Measurements from ENCODE around the gene ITGBL1.

The ITGBL1 gene

DNA sequence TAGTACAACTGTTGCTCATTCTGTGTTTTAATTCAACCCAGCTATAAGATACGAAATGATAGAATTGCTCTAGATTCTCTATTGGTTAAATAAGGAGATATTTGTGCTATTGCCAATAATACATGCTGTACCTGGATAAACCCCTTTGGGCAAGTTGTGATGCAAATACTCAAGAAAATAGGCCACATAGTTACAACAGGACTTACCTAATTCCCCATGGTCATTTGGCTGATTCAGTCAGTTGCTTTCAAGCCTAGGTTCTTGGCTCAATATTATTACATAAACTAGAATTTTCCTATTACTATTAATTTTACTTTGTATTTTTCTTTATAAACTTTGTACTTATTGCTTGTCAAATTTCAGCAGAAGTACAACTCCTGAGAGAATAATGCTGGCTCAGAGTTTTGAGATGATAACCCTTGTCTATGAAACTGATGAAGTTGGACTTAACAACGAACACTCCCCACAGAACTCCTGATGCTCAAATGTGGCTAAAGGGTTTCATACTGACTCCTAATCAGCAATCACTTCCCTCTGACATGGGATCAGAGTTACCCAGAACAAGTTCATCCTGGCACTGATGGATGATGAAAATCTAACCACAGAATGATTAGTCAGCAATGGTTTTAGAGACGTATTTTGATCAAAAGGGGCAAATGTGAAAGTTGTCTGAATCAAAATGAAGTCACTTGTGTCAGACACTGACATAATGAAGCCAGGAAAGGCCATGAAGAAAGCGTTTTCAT, 221.1 kb downstream of the ITGBL1 start:
- DNase-seq (ENCODE audit: low spot score in 2 of 2) = no peak
- no peak overlapping the region for H3K4me3 Mint-ChIP-seq
- H3K27ac Mint-ChIP-seq (ENCODE audit: low read depth) = no peak overlapping the region
- H3K4me1 Mint-ChIP-seq = no peaks in the 10 kb centered on the region
- H3K36me3 Mint-ChIP-seq (ENCODE audit: insufficient read depth) = no peaks in the 10 kb centered on the region
- no peaks in the 10 kb centered on the region for H3K27me3 Mint-ChIP-seq
- no peaks in the 10 kb centered on the region for H3K9me3 Mint-ChIP-seq
- no peak for ATAC-seq (replicated peaks; ENCODE audit: extremely low read depth, poor library complexity, severe bottlenecking)

DNA sequence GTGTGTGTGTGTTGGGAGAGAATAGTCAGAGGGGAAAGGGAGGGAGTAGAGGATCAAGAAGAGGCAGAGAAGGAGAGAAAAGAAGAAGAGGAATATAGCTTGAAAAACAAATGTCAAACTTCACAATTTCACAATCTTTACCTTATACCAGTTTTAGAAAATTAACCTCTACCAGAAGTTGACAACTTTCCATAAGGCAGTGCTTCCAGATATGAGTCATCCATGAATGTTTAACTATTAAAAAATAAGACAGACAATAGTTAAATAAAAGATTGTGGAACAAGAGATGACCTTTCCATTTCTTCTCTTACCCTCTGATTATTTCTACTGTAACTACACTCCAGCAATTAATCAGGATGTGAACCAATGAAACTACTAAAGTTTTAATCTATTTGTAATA, 229.4 kb downstream of the ITGBL1 start:
- ATAC-seq (replicated peaks; ENCODE audit: extremely low read depth, poor library complexity, severe bottlenecking) = no peak
- DNase-seq (ENCODE audit: low spot score in 2 of 2) = no peak
- H3K4me1 Mint-ChIP-seq = no peaks in the 10 kb centered on the region
- H3K27me3 Mint-ChIP-seq = peaks cover 48% of the 10 kb centered on the region
- H3K9me3 Mint-ChIP-seq = no peaks in the 10 kb centered on the region
- no peak overlapping the region for H3K4me3 Mint-ChIP-seq
- H3K36me3 Mint-ChIP-seq (ENCODE audit: insufficient read depth) = no peaks in the 10 kb centered on the region
- no peak overlapping the region for H3K27ac Mint-ChIP-seq (ENCODE audit: low read depth)

DNA sequence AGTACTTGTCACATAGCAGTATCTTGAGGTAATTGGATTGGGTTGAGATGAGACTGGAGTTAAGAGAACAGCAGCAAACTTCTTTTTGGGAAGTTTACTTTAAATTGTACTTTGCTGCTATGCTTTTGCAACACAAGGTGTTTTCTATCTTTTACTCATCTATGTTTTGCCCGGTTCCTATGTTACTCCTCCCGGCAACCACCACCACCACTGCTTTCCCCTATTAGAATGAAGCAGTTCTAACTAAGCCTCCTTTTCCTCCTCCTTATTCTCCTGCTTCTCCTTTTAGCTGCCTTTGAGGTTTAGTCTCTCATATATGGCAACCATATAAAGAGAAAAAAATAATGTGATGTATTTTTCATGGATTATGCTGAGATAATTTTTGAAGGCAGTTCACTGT, 233.5 kb downstream of the ITGBL1 start:
- Mint-ChIP-seq H3K9me3 (no peaks in the 10 kb centered on the region), H3K27me3 (peaks cover 56% of the 10 kb centered on the region), H3K27ac (ENCODE audit: low read depth) (no peak overlapping the region), H3K36me3 (ENCODE audit: insufficient read depth) (no peaks in the 10 kb centered on the region), H3K4me1 (no peaks in the 10 kb centered on the region), H3K4me3 (no peak overlapping the region)
- DNase-seq (ENCODE audit: low spot score in 2 of 2) (no peak), ATAC-seq (replicated peaks; ENCODE audit: extremely low read depth, poor library complexity, severe bottlenecking) (no peak)

DNA sequence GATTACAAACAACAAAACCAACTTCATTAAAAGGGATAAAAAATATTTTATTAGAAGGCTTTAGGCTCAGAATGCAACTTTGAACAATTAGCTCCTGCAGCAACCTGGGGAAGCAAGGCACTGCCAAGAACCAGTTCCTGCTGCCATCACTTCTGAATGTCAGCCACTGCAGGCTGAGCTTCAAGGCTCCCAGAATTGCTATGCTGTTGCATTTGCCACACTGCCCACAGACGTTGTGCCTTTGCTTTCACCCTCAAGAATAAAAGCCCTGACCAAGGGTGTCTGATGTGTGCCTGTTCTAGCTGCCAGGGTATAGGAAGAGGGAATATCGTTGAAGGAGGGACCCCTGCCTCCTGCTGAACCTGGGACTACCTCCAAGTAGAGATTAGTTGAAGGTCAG, 238.4 kb downstream of the ITGBL1 start:
- no peak for ATAC-seq (replicated peaks; ENCODE audit: extremely low read depth, poor library complexity, severe bottlenecking)
- Mint-ChIP-seq H3K4me1 (no peaks in the 10 kb centered on the region), H3K27ac (ENCODE audit: low read depth) (no peak overlapping the region), H3K36me3 (ENCODE audit: insufficient read depth) (no peaks in the 10 kb centered on the region), H3K4me3 (no peak overlapping the region), H3K9me3 (no peaks in the 10 kb centered on the region), H3K27me3 (peaks cover 17% of the 10 kb centered on the region)
- DNase-seq (ENCODE audit: low spot score in 2 of 2) = no peak

DNA sequence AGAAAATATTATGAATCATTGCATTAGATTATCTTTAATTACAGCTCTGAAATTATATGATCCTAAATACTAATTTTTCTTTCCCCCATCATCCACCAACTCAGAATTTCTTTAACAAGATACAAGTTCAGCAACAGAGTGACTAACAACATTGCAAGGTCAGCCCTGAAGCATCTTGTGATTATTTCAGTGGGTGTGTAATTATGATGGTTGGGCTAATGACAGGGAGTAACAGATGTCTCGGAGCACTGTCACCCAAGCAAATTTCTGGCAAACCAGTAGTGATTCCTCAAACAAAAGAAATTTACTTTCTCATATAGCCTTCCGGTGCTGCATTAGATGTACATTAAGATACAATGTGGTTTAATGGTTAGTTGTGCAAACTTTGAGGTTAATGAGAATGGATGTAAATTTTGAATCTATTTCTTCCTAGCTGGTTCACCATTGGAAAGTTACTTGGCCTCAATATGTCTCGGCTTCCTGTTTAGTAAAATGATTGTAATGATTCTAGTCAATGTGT, 238.9 kb downstream of the ITGBL1 start:
- H3K27me3 Mint-ChIP-seq = peaks cover 13% of the 10 kb centered on the region
- DNase-seq (ENCODE audit: low spot score in 2 of 2) = no peak
- no peaks in the 10 kb centered on the region for H3K4me1 Mint-ChIP-seq
- no peaks in the 10 kb centered on the region for H3K36me3 Mint-ChIP-seq (ENCODE audit: insufficient read depth)
- H3K4me3 Mint-ChIP-seq = no peak overlapping the region
- ATAC-seq (replicated peaks; ENCODE audit: extremely low read depth, poor library complexity, severe bottlenecking) = no peak
- H3K9me3 Mint-ChIP-seq = no peaks in the 10 kb centered on the region
- no peak overlapping the region for H3K27ac Mint-ChIP-seq (ENCODE audit: low read depth)

DNA sequence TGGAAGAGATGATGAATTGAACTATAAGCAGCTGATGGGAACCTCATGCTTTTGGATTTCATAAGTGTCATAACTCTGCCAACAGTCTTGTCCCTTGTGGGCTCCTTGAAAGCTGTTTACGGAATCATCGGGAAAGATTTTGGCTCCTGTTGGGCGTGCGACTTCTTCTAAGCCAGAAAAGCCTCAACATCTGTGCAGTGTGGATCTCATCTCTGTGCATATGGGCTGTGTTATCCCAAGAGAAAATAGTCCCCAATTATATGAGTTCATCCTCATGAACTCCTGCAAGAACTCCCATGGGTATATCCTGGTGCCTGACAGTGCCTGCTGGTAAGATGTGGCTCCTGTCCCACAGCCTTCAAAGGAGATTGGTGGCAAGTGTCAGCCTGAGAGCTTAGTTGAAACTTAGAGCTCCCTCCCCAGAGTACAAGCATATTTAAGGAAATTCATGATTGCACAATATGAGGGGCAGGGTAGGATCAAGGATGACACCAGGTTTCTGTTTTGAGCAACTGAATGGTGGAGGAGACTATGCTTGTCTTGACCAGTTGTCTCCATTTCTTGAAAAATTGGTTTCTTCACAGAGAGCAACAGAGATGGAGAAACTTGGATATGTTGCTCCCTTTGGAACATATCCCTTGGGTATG, 243.5 kb downstream of the ITGBL1 start:
- no peak overlapping the region for H3K27ac Mint-ChIP-seq (ENCODE audit: low read depth)
- no peaks in the 10 kb centered on the region for H3K36me3 Mint-ChIP-seq (ENCODE audit: insufficient read depth)
- no peaks in the 10 kb centered on the region for H3K4me1 Mint-ChIP-seq
- DNase-seq (ENCODE audit: low spot score in 2 of 2) = no peak
- no peaks in the 10 kb centered on the region for H3K27me3 Mint-ChIP-seq
- ATAC-seq (replicated peaks; ENCODE audit: extremely low read depth, poor library complexity, severe bottlenecking) = no peak
- H3K9me3 Mint-ChIP-seq = no peaks in the 10 kb centered on the region
- no peak overlapping the region for H3K4me3 Mint-ChIP-seq

GRCh38 chr13:101697745-101698144, 245.3 kb downstream of the ITGBL1 start:
- H3K9me3 Mint-ChIP-seq = no peaks in the 10 kb centered on the region
- no peak overlapping the region for H3K27ac Mint-ChIP-seq (ENCODE audit: low read depth)
- H3K27me3 Mint-ChIP-seq = peaks cover 1% of the 10 kb centered on the region
- no peak overlapping the region for H3K4me3 Mint-ChIP-seq
- H3K4me1 Mint-ChIP-seq = no peaks in the 10 kb centered on the region
- H3K36me3 Mint-ChIP-seq (ENCODE audit: insufficient read depth) = no peaks in the 10 kb centered on the region
- ATAC-seq (replicated peaks; ENCODE audit: extremely low read depth, poor library complexity, severe bottlenecking) (no peak), DNase-seq (ENCODE audit: low spot score in 2 of 2) (no peak)

DNA sequence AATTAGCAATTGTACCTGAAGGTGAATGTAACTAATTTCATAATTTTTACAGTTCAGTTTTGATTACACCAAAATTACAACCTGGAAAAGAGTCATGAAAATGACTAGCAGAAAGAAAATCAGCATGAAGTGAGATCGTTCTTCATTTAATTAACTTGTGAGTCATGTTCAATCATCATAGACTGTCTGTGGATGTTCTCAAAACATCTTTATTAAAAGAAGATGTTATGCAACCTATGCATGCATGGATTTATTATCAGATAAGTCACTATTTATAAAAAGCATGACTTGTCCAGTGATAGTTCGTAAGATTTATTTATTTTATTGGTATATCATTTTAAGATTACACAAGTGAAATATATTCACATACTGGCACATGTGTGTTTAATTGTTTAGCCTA, 245.9 kb downstream of the ITGBL1 start:
- peaks cover 8% of the 10 kb centered on the region for H3K27me3 Mint-ChIP-seq
- no peak for DNase-seq (ENCODE audit: low spot score in 2 of 2)
- H3K9me3 Mint-ChIP-seq = no peaks in the 10 kb centered on the region

DNA sequence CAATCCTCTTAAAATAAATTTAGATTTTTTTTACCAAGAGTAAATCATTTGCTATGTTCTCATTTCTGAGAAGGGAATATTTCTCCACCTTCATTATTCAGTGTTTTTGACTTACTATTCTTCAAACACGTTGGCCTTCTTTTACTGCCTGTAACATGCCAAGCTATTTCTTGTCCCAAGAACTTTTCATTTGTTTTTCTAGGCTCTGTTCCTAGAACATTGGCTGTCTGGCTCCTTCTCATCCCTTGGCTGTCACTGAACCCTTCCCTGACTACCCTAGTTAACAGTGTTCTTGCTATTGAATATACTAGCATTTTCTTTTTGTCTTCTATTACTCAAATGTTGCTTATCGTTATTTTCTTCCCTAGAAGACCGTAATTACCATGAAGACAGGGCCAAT, 248.1 kb downstream of the ITGBL1 start:
- Mint-ChIP-seq H3K4me3 (no peak overlapping the region), H3K27ac (ENCODE audit: low read depth) (no peak overlapping the region), H3K36me3 (ENCODE audit: insufficient read depth) (no peaks in the 10 kb centered on the region), H3K27me3 (peaks cover 19% of the 10 kb centered on the region), H3K4me1 (no peaks in the 10 kb centered on the region), H3K9me3 (no peaks in the 10 kb centered on the region)
- DNase-seq (ENCODE audit: low spot score in 2 of 2) (no peak), ATAC-seq (replicated peaks; ENCODE audit: extremely low read depth, poor library complexity, severe bottlenecking) (no peak)

More for the DNA sequence above, 245.9 kb downstream of the ITGBL1 start:
- no peaks in the 10 kb centered on the region for H3K4me1 Mint-ChIP-seq
- H3K36me3 Mint-ChIP-seq (ENCODE audit: insufficient read depth) = no peaks in the 10 kb centered on the region
- H3K27ac Mint-ChIP-seq (ENCODE audit: low read depth) = no peak overlapping the region
- H3K4me3 Mint-ChIP-seq = no peak overlapping the region
- no peak for ATAC-seq (replicated peaks; ENCODE audit: extremely low read depth, poor library complexity, severe bottlenecking)

DNA sequence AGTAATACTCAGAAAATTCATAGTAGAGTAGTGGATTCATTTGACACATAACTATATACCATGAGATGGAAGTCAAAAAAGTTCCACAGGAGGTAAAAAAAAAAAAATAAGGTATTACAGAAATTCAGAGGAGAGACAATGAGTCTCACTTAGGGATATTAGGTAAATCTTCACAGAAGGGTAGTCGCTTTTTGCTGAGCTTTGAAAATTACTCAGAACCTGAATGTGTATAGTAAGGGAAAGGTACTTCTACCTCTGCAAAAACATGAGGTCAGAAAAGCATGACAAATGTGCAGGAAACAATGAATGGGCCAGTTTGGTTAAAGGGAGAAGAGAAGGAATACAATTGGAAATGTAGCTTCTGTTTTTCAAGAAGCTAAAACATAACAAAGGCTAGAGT, 250.6 kb downstream of the ITGBL1 start:
- Mint-ChIP-seq H3K4me1 (peaks cover 12% of the 10 kb centered on the region), H3K36me3 (ENCODE audit: insufficient read depth) (no peaks in the 10 kb centered on the region), H3K27me3 (peaks cover 29% of the 10 kb centered on the region), H3K27ac (ENCODE audit: low read depth) (no peak overlapping the region), H3K4me3 (no peak overlapping the region), H3K9me3 (no peaks in the 10 kb centered on the region)
- no peak for DNase-seq (ENCODE audit: low spot score in 2 of 2)
- ATAC-seq (replicated peaks; ENCODE audit: extremely low read depth, poor library complexity, severe bottlenecking) = no peak

- ATAC-seq (replicated peaks; ENCODE audit: extremely low read depth, poor library complexity, severe bottlenecking) (no peak), DNase-seq (ENCODE audit: low spot score in 2 of 2) (no peak)
- Mint-ChIP-seq H3K9me3 (no peaks in the 10 kb centered on the region), H3K36me3 (ENCODE audit: insufficient read depth) (no peaks in the 10 kb centered on the region), H3K4me1 (peaks cover 15% of the 10 kb centered on the region), H3K27me3 (peaks cover 37% of the 10 kb centered on the region), H3K27ac (ENCODE audit: low read depth) (no peak overlapping the region), H3K4me3 (no peak overlapping the region)
These were observed 251.4 kb downstream of the ITGBL1 start for GRCh38 chr13:101703838-101704237.

DNA sequence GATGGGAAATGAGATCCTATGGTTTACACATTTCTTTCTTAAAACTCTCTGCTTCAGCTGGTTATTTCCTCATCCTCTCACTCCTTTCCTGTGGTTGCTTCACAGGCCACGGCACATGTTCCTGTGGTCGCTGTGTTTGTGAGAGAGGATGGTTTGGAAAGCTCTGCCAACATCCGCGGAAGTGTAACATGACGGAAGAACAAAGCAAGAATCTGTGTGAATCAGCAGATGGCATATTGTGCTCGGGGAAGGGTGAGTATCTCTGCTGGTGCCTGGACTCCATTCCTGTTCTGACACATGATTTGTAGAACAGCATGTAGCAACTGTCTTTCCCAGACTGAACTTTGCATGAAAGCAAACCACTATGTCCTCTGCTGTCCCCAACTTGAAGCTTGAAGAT, 254.2 kb downstream of the ITGBL1 start:
- ATAC-seq (replicated peaks; ENCODE audit: extremely low read depth, poor library complexity, severe bottlenecking) (peak; percentile 19), DNase-seq (ENCODE audit: low spot score in 2 of 2) (no peak)
- Mint-ChIP-seq H3K4me3 (no peak overlapping the region), H3K4me1 (peaks cover 15% of the 10 kb centered on the region), H3K9me3 (no peaks in the 10 kb centered on the region), H3K27me3 (peaks cover 46% of the 10 kb centered on the region), H3K27ac (ENCODE audit: low read depth) (no peak overlapping the region), H3K36me3 (ENCODE audit: insufficient read depth) (no peaks in the 10 kb centered on the region)

GRCh38 chr13:101707659-101708058, 255.2 kb downstream of the ITGBL1 start:
- Mint-ChIP-seq H3K27ac (ENCODE audit: low read depth) (no peak overlapping the region), H3K9me3 (no peaks in the 10 kb centered on the region)

More at GRCh38 chr13:101707659-101708058, 255.2 kb downstream of the ITGBL1 start:
- Mint-ChIP-seq H3K4me1 (peaks cover 15% of the 10 kb centered on the region), H3K4me3 (no peak overlapping the region), H3K27me3 (peaks cover 46% of the 10 kb centered on the region), H3K36me3 (ENCODE audit: insufficient read depth) (no peaks in the 10 kb centered on the region)
- DNase-seq (ENCODE audit: low spot score in 2 of 2) (no peak), ATAC-seq (replicated peaks; ENCODE audit: extremely low read depth, poor library complexity, severe bottlenecking) (no peak)

All from central memory CD8-positive, alpha-beta T cell (primary cell).